Testis (tissue), 3 donors: ENCODE measurements around the gene AOAH. TPM values are rescaled to one million over a fixed set of nuclear protein-coding genes. Genes with fewer than 3 reads are reported as not detected.

Experiments
- DNase-seq: peaks from one replicate; pipeline ENCODE4 v3.0.0-alpha.2; 2019
- H3K27ac ChIP-seq, 2 donors: fragments of 200-600 bp; sonication (generic); one replicate each; pipeline ENCODE4 v1.5.1; 2019
- H3K27me3 ChIP-seq: fragments of 200-600 bp; sonication (generic); one replicate; pipeline ENCODE4 v1.5.1; 2019
- H3K36me3 ChIP-seq: fragments of 200-600 bp; sonication (generic); one replicate; pipeline ENCODE4 v1.5.1; 2017; ENCODE audit warnings: low read depth; ENCODE audit errors: missing control alignments
- H3K4me1 ChIP-seq: fragments of 200-600 bp; sonication (generic); one replicate; pipeline ENCODE4 v1.5.1; 2019
- H3K4me3 ChIP-seq, 2 donors: fragments of 200-600 bp; sonication (generic); one replicate each; pipeline ENCODE4 v1.5.1; 2017 to 2019
- H3K9me3 ChIP-seq: fragments of 200-600 bp; sonication (generic); one replicate; pipeline ENCODE4 v1.5.1; 2017
- POLR2A ChIP-seq: fragments of 450-650 bp; IDR thresholded peaks from one replicate; pipeline ENCODE4 v1.6.1; 2017; ENCODE audit warnings: antibody characterized with exemption, mild to moderate bottlenecking, moderate library complexity
- WGBS, 2 donors: methylation state at CpG; one replicate each; pipeline ENCODE4 v1.1.5; 2018; 5-methylcytosine and 5-hydroxymethylcytosine counted together
- intact Hi-C: fragments of 100-400 bp; cut with DNase I; formaldehyde crosslinking; loops from one replicate; pipeline ENCODE4 v1.15.1; 2023; ENCODE audit warnings: low total_unique reads
- polyA plus RNA-seq: library from polyadenylated mRNA; stranded (reverse); fragments of 350-450 nt; fragmentation: Illumina TruSeq; extraction: RNeasy Lipid Tissue Mini Kit (QIAGEN cat#74804); gene quantifications from one replicate; pipeline ENCODE4 v1.2.3, GENCODE V29; 2014; ENCODE audit warnings: low read depth, low replicate concordance; ENCODE audit not compliant: insufficient read depth
- total RNA-seq, 2 donors: library from RNA; depleted of rRNA; stranded (reverse); fragments of >200 nt; gene quantifications; one replicate each; pipeline ENCODE4 v1.2.3, GENCODE V29; 2016
- TF ChIP-seq, protein P1 (sequence below), 3 experiments: fragments of 450-650 bp in 2 of 3; fragments of 200-600 bp in 1 of 3; sonication (generic) in 1 of 3; IDR thresholded peaks; one replicate each; pipeline ENCODE4 v1.5.1; 2016 to 2019; ENCODE audit warnings: antibody characterized with exemption in 3 of 3, mild to moderate bottlenecking in 2 of 3, moderate library complexity in 1 of 3

Gene AOAH
- total and polyA plus RNA-seq, 3 donors from 2014 or later, result 1.7 to 4.6 (median 3.8) TPM

DNA sequence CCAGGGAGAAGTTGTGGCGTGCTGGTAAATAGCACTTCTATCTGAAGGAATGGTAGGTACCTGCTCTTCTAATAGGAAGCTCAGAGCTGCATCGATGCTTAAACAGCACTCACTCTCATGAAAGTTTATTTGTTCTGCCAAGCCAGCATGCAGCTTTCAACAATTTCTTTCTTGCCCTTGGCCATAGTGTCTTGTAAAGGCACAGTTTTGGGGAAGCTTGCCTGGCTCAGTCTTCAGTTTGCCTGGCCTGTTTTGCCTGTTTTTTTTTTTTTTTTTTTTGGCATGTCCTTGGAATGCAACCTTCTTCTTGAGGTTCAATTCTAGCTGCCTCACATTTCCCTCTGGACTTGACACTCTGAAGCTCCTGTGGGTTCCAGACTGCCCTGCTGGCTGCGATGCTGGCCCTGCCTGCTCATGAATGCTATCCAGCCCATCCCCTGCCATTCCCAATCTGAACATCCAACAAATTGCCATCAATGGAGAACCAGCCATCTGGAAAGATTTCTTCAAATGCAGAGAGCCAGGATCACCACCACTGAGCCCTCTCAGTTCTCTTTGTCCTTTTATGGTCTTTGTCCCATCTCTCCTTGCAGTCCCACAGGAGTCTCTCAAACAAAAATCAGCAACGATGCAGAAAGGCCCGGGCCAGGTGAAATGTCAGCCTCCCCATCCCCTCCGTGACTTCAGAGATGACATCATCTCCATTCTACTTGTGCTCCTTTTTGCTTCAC is 200.8 kb downstream of the AOAH start:
- WGBS, 2 donors, result 83 to 88% methylated on average over 6 of the region's 6 CpGs

DNA sequence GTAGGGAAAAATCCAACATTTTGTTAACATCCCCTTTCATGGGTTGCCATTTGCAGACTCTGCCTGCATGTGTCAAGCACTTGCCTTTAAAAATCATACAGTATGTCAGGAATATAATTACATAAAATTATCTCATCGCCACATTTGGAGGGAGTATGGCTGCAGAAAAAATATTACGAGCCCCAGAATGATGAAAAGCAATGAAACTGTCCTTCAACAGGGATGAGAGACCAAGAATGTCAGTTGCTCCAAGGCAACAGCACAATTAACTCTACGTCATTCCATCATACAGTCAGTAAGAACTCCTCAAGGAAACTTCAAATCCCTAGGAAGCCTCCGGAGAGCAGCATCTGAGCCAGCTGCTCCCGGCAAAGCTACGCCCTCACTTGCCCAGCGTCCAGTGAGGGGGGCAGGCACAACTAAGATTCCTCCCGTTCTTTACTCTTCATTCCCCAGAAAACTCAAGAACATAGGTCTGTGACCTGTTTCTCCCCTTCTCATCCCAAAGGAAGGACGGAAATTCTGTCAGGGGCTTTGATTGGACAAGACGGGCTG is 201.8 kb downstream of the AOAH start:
- TF ChIP-seq, protein P1, sequence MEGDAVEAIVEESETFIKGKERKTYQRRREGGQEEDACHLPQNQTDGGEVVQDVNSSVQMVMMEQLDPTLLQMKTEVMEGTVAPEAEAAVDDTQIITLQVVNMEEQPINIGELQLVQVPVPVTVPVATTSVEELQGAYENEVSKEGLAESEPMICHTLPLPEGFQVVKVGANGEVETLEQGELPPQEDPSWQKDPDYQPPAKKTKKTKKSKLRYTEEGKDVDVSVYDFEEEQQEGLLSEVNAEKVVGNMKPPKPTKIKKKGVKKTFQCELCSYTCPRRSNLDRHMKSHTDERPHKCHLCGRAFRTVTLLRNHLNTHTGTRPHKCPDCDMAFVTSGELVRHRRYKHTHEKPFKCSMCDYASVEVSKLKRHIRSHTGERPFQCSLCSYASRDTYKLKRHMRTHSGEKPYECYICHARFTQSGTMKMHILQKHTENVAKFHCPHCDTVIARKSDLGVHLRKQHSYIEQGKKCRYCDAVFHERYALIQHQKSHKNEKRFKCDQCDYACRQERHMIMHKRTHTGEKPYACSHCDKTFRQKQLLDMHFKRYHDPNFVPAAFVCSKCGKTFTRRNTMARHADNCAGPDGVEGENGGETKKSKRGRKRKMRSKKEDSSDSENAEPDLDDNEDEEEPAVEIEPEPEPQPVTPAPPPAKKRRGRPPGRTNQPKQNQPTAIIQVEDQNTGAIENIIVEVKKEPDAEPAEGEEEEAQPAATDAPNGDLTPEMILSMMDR (IDR thresholded peaks at IDR 0.05), result no peak
- no peak for TF ChIP-seq POLR2A
- H3K9me3 ChIP-seq, result no peaks in the 10 kb centered on the region
- WGBS, 2 donors, result 79 to 87% methylated on average over 9 to 10 of the region's 10 CpGs
- no peaks in the 10 kb centered on the region for H3K4me1 ChIP-seq
- DNase-seq, result no peak
- H3K4me3 ChIP-seq, result no peak overlapping the region
- no peak overlapping the region for H3K27ac ChIP-seq
- no peaks in the 10 kb centered on the region for H3K36me3 ChIP-seq
- intact Hi-C loops, result no loop called here
- no peaks in the 10 kb centered on the region for H3K27me3 ChIP-seq

More for the DNA sequence above, 200.8 kb downstream of the AOAH start:
- no peaks in the 10 kb centered on the region for H3K9me3 ChIP-seq
- no peak overlapping the region for H3K4me3 ChIP-seq
- intact Hi-C loops, result no loop called here
- no peaks in the 10 kb centered on the region for H3K4me1 ChIP-seq
- no peak overlapping the region for H3K27ac ChIP-seq
- no peak for DNase-seq
- H3K36me3 ChIP-seq, result no peaks in the 10 kb centered on the region
- H3K27me3 ChIP-seq, result no peaks in the 10 kb centered on the region
- TF ChIP-seq, protein P1 (IDR thresholded peaks at IDR 0.05), result no peak
- no peak for TF ChIP-seq POLR2A

DNA sequence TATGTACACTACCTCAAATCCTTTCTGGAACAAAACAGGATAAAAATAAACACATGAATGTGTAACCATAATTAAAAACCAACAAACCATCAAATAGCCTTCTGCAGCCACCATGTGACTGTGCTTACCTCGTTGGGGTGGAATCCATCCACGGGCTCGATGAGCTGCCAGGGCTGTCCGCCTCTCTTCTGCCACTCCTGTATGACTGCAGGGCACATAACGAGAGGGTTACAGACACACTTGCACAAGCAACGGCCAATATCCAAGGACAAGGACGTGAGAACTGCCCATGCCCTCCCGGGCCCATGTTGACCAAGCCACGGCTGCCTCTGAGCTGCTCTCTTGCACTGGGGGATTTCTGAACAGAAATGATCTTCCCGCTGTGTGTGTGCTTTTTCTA is 202.4 kb downstream of the AOAH start:
- TF ChIP-seq, protein P1 (IDR thresholded peaks at IDR 0.05), result no peak
- no peak for TF ChIP-seq POLR2A
- no peak for DNase-seq

DNA sequence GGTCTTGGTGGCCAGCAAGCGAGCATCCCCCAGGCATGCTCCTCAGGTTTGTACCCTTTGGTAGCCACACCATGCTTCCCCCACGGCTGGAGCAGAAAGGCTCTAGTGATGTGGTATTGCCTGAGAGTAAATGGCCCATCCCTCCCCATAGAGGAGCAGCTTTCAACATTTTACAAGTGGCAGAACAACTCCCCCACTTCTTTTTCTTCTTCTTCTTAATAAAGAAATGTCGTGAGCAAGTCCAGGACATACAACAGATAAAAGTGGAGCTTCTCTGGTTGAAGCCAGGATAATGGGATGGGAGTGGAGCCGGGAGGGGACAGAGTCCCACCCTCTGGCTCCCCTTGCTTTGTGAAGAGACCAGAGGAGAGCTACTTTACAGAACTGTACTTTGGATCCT is 203.2 kb downstream of the AOAH start:
- no peak overlapping the region for H3K4me3 ChIP-seq
- H3K27ac ChIP-seq, result no peak overlapping the region
- intact Hi-C loops, result no loop called here
- H3K36me3 ChIP-seq, result no peaks in the 10 kb centered on the region
- TF ChIP-seq, protein P1 (IDR thresholded peaks at IDR 0.05), result no peak
- no peak for TF ChIP-seq POLR2A
- 83 to 86% methylated on average over 4 of the region's 4 CpGs for WGBS, 2 donors
- H3K4me1 ChIP-seq, result no peaks in the 10 kb centered on the region
- no peaks in the 10 kb centered on the region for H3K9me3 ChIP-seq
- H3K27me3 ChIP-seq, result no peaks in the 10 kb centered on the region
- no peak for DNase-seq

More for the DNA sequence above, 202.4 kb downstream of the AOAH start:
- Histone ChIP-seq H3K27ac (no peak overlapping the region), H3K27me3 (no peaks in the 10 kb centered on the region), H3K9me3 (no peaks in the 10 kb centered on the region), H3K4me1 (no peaks in the 10 kb centered on the region), H3K36me3 (no peaks in the 10 kb centered on the region), H3K4me3 (no peak overlapping the region)
- WGBS, 2 donors, result 82 to 84% methylated on average over 10 of the region's 10 CpGs
- intact Hi-C loops, result no loop called here
